Measurements from ENCODE around the gene ZXDB.
"Not testable (repeated sequence)": the region's sequence is repeated elsewhere in the genome, so short reads cannot be mapped to it uniquely, and the experiment has no call there.

The ZXDB gene

DNA sequence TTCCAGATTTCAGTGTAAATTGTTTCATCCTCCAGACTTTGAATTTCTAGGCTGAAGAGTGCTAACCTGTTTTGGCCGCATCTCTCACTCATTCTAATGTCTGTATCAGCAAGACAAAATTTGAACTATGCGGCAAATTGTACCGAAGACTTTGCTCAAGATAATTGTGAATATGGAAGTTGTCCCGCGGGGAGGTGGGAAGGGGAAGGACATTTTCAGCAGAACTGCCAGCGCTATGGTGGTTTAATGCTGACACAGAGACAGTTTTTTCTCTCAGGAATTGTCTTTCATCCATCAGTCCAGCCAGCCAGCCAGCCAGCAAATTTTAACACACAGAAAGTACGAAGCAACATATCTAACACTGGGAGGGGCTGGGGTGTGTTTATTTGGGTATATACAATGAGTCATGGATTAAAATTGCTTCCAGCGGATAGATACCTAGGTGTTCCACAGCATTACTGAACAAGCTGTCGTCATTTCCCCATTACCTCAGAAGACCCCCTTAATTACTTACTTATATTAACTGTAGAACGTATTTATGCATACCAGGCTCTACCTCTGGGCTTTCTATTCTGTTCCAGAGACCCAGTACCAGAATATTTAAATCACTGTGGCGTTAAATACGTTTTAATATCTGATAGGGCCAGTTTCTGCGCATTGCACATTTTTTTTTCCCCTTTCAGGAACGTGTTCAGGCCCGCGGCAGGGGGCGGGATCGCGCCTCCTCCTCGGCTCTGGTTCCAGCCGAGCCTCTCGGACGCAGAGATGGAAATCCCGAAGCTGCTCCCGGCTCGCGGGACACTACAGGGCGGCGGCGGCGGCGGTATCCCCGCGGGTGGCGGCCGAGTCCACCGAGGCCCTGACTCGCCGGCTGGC, at the start of gene ZXDB:
ZXDB (plus strand) TSS at position 728 of the 876 bp plus-strand sequence; CDS start at position 766, 38 bp downstream.
- H3K9me3 ChIP-seq (ENCODE audit: control insufficient read depth, insufficient read depth, low read length); H3K4me1 ChIP-seq (ENCODE audit: insufficient read depth, low read length); H3K36me3 ChIP-seq (ENCODE audit: insufficient read depth, low read length): not testable (repeated sequence)
- H3K9ac ChIP-seq (ENCODE audit: low read depth, low read length): peak within 1 kb of the TSS; percentile 52

DNA sequence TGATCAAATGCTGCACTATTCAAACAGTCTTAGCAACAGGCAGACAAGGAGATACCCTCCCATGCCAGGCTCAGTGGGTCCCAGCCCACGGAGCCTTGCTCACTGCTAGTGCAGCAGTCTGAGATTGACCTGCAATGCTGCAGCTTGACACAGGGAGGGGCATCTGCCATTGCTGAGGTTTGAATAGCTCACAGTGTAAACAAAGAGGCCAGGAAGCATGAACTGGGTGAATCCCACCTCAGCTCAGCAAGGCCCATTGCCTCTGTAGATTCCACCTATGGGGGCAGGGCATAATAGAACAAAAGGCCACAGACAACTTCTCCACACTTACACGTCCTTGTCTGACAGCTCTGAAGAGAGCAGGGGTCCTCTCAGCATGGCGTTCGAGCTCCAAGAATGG, 26.6 kb upstream of the ZXDB start:
- Histone ChIP-seq H3K36me3 (ENCODE audit: insufficient read depth, low read length) (no peaks in the 10 kb centered on the region), H3K4me1 (ENCODE audit: insufficient read depth, low read length) (no peaks in the 10 kb centered on the region), H3K9ac (ENCODE audit: low read depth, low read length) (no peak overlapping the region), H3K9me3 (ENCODE audit: control insufficient read depth, insufficient read depth, low read length) (no peaks in the 10 kb centered on the region)

DNA sequence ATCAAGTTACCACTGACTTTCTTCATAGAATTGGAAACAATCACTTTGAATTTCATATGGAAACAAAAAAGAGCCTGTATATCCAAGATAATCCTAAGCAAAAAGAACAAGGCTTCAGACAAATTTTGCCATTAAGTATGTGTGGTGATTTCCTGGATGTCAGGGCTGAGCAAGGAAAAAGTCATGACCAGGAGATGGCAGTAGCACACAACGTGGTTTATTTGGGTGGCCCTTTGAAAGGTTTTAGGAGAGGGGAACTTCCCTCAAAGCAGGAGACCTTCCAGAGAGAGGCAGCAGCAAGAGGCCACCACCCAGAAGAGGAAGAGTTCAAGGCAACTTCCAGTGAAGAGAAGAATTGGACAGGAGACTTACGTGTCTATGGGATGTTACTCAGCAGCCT, 18.1 kb upstream of the ZXDB start:
- Histone ChIP-seq H3K9ac (ENCODE audit: low read depth, low read length) (no peak overlapping the region), H3K36me3 (ENCODE audit: insufficient read depth, low read length) (no peaks in the 10 kb centered on the region), H3K4me1 (ENCODE audit: insufficient read depth, low read length) (no peaks in the 10 kb centered on the region), H3K9me3 (ENCODE audit: control insufficient read depth, insufficient read depth, low read length) (no peaks in the 10 kb centered on the region)

DNA sequence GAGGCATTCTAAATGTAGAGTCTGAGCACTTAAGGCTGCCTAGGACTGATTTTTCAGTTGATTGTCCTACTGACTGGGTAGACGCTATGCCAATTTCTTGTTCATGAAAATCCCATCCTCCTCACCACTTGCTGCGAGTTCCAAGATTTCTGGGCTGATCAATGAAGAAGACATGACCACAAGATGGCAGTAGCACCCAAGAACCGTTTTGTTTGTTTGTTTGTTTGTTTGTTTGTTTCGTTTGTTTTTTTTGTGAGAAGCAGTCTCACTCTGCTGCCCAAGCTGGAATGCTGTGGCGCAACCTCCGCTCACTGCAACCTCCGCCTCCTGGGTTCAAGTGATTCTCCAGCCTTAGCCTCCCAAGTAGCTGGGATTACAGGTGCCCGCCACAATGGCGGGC, 8.9 kb upstream of the ZXDB start:
- not testable (repeated sequence) for H3K9me3 ChIP-seq (ENCODE audit: control insufficient read depth, insufficient read depth, low read length); H3K4me1 ChIP-seq (ENCODE audit: insufficient read depth, low read length); H3K36me3 ChIP-seq (ENCODE audit: insufficient read depth, low read length); H3K9ac ChIP-seq (ENCODE audit: low read depth, low read length)

DNA sequence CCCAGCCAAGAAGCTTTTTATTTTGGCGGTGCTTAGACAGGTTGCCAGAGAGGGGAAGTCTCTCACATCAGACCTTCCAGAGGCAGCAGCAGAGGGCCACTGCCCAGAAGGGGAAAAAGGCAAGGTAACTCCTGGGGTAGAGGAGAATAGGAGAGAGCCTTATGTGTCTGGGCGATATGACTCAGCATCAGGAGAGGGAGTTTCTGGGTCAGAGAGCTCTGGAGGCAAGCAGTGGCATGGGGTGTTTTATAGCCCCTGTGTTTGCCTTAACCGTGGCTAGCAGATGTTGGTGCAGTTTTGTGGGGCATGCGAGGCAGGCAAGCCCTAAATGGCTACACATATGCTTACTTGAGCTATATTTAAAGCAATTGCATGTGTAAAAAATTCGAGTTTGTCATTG, 8.3 kb upstream of the ZXDB start:
- Histone ChIP-seq H3K9ac (ENCODE audit: low read depth, low read length) (no peak overlapping the region), H3K4me1 (ENCODE audit: insufficient read depth, low read length) (no peaks in the 10 kb centered on the region; the same call in 1 of the 2 replicates), H3K36me3 (ENCODE audit: insufficient read depth, low read length) (no peaks in the 10 kb centered on the region), H3K9me3 (ENCODE audit: control insufficient read depth, insufficient read depth, low read length) (no peaks in the 10 kb centered on the region)

DNA sequence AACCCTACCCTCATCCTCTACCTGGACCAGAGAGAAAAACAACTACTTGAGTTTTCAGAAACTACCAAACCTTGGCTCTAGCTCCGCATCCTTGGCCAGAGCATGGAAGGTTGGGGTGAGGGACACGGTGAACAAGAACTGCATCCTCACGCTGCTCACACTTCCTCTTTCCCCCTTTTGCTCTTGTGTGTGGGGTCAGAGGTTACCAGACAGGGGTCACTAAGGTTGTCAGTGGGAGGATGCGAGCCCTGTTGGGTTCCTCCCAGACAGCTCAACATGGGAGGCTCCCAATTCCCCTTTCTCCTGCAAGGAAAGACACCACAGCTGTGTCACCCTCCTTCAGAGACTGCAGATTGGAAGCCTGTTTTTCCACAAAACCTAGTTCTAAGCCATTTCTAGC, 5.5 kb upstream of the ZXDB start:
- no peaks in the 10 kb centered on the region; the same call in 1 of the 2 replicates for H3K4me1 ChIP-seq (ENCODE audit: insufficient read depth, low read length)
- H3K36me3 ChIP-seq (ENCODE audit: insufficient read depth, low read length): no peaks in the 10 kb centered on the region
- no peak overlapping the region for H3K9ac ChIP-seq (ENCODE audit: low read depth, low read length)
- no peaks in the 10 kb centered on the region for H3K9me3 ChIP-seq (ENCODE audit: control insufficient read depth, insufficient read depth, low read length)

DNA sequence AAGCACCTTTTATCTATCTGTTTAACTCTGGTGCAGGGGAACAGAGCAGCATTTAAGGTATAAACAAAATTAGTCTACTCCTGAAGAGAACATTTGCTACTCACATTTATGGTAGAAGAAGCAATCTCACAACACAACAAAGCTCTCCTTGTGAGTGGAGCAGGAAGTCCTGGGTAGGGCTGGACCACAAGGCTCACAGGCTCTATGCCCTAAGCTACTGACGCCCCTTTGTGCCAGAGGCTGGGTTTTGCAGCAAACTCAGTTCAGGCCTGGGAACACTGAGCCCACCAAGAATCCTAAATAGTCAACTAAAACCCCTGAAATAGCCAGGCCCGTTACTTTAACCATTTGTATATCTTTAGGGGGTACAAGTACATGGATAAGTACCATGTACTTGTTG, 4.7 kb upstream of the ZXDB start:
- no peaks in the 10 kb centered on the region for H3K9me3 ChIP-seq (ENCODE audit: control insufficient read depth, insufficient read depth, low read length)
- H3K36me3 ChIP-seq (ENCODE audit: insufficient read depth, low read length): no peaks in the 10 kb centered on the region
- H3K4me1 ChIP-seq (ENCODE audit: insufficient read depth, low read length): no peaks in the 10 kb centered on the region; the same call in 1 of the 2 replicates
- H3K9ac ChIP-seq (ENCODE audit: low read depth, low read length): no peak overlapping the region

DNA sequence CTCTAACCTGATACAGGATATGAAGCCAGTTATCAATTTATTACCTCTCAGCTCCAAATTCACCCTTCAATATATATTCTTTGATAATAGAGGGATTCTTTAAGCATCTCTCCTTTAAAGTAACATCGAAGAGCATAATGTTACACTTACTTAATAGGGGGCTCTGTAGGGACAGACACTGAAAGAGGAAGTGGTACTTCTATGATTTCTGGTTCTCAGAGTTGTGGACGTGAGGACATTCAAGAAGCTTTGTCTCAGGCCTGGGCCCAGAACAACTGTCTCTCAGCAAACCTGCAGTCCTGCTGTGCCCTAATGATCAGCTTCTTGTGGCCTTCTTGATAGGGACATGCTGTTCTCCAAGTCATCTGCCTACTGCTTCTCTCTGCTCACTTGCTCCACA, 4.2 kb upstream of the ZXDB start:
- no peaks in the 10 kb centered on the region for H3K36me3 ChIP-seq (ENCODE audit: insufficient read depth, low read length)
- no peaks in the 10 kb centered on the region for H3K9me3 ChIP-seq (ENCODE audit: control insufficient read depth, insufficient read depth, low read length)
- no peak overlapping the region for H3K9ac ChIP-seq (ENCODE audit: low read depth, low read length)
- no peaks in the 10 kb centered on the region; the same call in 1 of the 2 replicates for H3K4me1 ChIP-seq (ENCODE audit: insufficient read depth, low read length)

DNA sequence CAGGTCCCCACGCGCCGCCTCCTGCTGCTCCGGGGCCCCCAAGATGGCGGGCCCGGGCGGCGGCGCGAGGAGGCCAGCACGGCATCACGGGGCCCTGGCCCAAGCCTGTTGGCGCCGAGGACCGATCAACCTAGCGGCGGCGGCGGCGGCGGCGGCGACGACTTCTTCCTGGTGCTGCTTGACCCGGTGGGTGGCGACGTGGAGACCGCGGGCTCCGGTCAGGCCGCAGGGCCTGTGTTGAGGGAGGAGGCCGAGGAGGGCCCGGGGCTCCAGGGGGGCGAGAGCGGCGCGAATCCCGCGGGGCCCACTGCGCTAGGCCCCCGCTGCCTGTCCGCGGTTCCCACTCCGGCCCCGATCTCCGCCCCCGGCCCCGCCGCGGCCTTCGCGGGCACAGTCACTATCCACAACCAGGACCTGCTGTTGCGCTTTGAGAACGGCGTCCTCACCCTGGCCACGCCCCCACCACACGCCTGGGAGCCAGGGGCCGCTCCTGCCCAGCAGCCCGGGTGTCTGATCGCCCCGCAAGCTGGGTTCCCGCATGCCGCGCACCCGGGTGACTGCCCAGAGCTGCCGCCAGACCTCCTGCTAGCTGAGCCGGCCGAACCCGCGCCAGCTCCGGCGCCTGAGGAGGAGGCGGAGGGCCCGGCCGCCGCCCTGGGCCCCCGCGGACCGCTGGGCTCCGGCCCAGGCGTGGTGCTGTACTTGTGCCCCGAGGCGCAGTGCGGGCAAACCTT, 516 bp downstream of the ZXDB start:
- H3K9me3 ChIP-seq (ENCODE audit: control insufficient read depth, insufficient read depth, low read length); H3K36me3 ChIP-seq (ENCODE audit: insufficient read depth, low read length): not testable (repeated sequence)
- peak overlapping the region; percentile 52 for H3K9ac ChIP-seq (ENCODE audit: low read depth, low read length)
- H3K4me1 ChIP-seq (ENCODE audit: insufficient read depth, low read length): peaks cover 11% of the 10 kb centered on the region; the same call in 1 of the 2 replicates

DNA sequence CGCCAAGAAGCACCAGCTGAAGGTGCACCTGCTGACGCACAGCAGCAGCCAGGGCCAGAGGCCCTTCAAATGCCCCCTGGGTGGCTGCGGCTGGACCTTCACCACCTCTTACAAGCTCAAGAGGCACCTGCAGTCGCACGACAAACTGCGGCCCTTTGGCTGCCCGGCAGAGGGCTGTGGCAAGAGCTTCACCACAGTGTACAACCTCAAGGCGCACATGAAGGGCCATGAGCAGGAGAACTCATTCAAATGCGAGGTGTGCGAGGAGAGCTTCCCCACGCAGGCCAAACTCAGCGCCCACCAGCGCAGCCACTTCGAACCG, 1.0 kb downstream of the ZXDB start:
- not testable (repeated sequence) for H3K9me3 ChIP-seq (ENCODE audit: control insufficient read depth, insufficient read depth, low read length); H3K36me3 ChIP-seq (ENCODE audit: insufficient read depth, low read length)
- H3K9ac ChIP-seq (ENCODE audit: low read depth, low read length): peak overlapping the region; percentile 52
- peaks cover 14% of the 10 kb centered on the region; the same call in 1 of the 2 replicates for H3K4me1 ChIP-seq (ENCODE audit: insufficient read depth, low read length)

DNA sequence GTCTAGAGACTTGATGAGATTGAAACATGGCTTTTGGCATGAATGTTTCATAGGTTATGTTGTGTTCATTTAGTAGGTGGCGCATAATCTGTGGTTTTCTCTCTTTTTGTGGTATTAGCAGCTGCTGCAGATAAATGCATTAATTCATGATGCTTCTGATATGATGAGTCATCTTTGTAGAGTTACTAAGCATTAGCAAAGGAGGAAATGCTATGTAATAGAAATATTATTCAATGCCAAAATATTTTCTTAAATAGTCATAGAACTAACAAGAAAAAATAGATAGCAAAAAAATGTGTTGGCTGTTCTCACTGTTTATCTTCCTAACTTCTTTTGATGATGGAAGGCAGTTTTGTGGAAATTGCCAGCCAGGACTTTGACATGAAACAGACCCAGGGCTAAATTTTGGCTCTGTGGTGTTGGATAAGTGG, 3.6 kb downstream of the ZXDB start:
- Histone ChIP-seq H3K4me1 (ENCODE audit: insufficient read depth, low read length) (peaks cover 14% of the 10 kb centered on the region; the same call in 1 of the 2 replicates), H3K9ac (ENCODE audit: low read depth, low read length) (peak overlapping the region; percentile 41), H3K9me3 (ENCODE audit: control insufficient read depth, insufficient read depth, low read length) (no peaks in the 10 kb centered on the region), H3K36me3 (ENCODE audit: insufficient read depth, low read length) (no peaks in the 10 kb centered on the region)

DNA sequence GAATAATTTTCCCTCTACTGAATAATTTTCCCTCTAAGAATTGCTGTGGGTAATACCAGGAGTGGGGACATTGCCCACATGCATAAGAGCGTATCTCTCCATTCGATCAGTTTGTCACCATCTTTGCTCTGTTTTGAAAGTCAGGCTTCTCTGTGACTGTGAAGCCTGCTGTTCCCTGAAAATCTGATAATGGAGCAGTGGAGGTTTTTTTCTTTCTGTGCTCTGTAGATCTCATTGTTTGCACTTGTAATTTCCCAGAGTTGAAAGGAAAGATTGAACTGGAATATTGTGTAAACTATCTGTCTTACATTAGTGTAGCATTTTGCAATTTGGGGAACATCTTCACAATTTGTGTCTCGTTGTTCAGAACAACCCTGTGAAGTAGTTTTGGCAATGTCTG, 4.3 kb downstream of the ZXDB start:
- Histone ChIP-seq H3K9me3 (ENCODE audit: control insufficient read depth, insufficient read depth, low read length) (no peaks in the 10 kb centered on the region), H3K4me1 (ENCODE audit: insufficient read depth, low read length) (peaks cover 14% of the 10 kb centered on the region; the same call in 1 of the 2 replicates), H3K36me3 (ENCODE audit: insufficient read depth, low read length) (no peaks in the 10 kb centered on the region), H3K9ac (ENCODE audit: low read depth, low read length) (peak overlapping the region; percentile 13; the same call in 1 of the 2 replicates)

DNA sequence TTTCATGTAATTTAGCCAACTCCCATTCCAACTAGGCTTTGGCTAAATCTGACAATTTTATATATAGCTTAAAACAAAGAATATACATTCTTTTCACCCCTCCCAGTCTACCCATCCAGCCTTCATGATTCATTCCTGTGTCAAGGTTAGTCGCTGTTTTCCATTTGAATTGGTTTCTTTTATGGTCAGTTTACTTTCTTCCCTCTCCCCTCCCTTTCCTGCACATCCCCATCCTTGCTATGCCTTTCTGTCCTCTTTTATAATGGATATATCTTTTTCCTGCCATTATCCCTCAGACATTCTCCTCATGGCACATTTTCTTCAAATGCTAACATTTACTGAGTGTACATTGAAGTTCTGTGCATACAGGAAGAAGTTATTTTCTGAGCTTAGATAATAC, 4.7 kb downstream of the ZXDB start:
- peak overlapping the region; percentile 13; the same call in 1 of the 2 replicates for H3K9ac ChIP-seq (ENCODE audit: low read depth, low read length)
- peaks cover 14% of the 10 kb centered on the region; the same call in 1 of the 2 replicates for H3K4me1 ChIP-seq (ENCODE audit: insufficient read depth, low read length)
- H3K36me3 ChIP-seq (ENCODE audit: insufficient read depth, low read length): no peaks in the 10 kb centered on the region
- no peaks in the 10 kb centered on the region for H3K9me3 ChIP-seq (ENCODE audit: control insufficient read depth, insufficient read depth, low read length)

DNA sequence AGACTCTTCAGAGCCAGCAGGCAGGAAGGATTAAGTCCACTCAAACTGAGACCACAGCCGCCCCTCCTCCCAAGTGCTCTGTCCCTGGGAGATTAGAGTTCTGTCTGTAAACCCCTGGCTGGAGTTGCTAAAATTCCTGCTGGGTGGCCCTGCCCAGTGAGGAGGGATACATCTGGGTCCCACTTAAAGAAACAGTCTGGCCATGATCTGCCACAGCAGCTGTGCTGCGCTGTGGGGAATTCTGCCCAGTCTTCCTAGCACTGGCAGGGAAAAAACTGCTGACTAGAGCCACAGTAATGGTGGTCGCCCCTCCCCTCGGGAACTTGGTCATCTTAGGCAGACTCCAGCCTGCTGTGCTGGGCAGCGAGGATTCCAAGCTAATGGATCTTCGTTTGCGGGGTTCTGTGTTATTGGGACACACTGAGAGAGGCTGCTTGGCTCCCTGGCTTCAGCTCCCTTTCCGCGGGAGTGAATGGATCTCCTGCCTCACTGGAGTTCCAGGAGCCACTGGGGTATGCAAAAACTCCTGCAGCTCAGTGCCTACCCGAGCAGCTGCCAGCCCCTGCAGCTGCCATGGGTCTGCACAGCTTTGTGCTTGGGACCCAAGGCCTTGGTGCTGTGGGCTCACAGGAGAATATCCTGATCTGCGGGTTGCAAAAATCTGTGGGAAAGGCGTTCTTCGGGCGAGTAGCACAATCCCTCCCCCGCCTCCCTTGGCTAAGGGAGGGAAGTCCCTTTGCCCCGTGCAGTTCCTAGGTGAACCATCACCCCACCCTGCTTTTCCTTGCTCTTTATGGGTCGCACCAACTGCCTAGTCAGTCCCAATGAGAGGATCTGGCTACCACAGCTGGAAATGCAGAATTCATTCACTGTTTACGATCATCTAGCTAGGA, 15.7 kb downstream of the ZXDB start:
- H3K9ac ChIP-seq (ENCODE audit: low read depth, low read length): peak overlapping the region; percentile 54
- no peaks in the 10 kb centered on the region for H3K36me3 ChIP-seq (ENCODE audit: insufficient read depth, low read length)
- H3K9me3 ChIP-seq (ENCODE audit: control insufficient read depth, insufficient read depth, low read length): no peaks in the 10 kb centered on the region
- H3K4me1 ChIP-seq (ENCODE audit: insufficient read depth, low read length): peaks cover 3% of the 10 kb centered on the region; the same call in 1 of the 2 replicates
